Osteoblast (primary cell): Measurements from ENCODE around the gene EFHC1. TPM values are rescaled to one million over a fixed set of nuclear protein-coding genes. Genes with fewer than 3 reads are reported as not detected.

Experiments used
- DNase-seq: peaks from one replicate; pipeline ENCODE4 v3.0.0; 2011; ENCODE audit warnings: low spot score, mixed read lengths; ENCODE audit not compliant: insufficient read length; ENCODE audit errors: missing footprints
- H2AFZ ChIP-seq: 2 replicates; pipeline ENCODE4 v1.6.0; 2011; ENCODE audit warnings: mild to moderate bottlenecking, low read length
- H3K27ac ChIP-seq: 2 replicates; pipeline ENCODE4 v1.5.1; 2011; ENCODE audit warnings: mild to moderate bottlenecking, low read depth, low read length, moderate library complexity
- H3K27me3 ChIP-seq: 2 replicates; pipeline ENCODE4 v1.6.0; 2012; ENCODE audit warnings: mild to moderate bottlenecking, control low read depth, inconsistent platforms, low read length, moderate library complexity; ENCODE audit not compliant: insufficient read depth
- H3K36me3 ChIP-seq: 2 replicates; pipeline ENCODE4 v1.5.1; 2011; ENCODE audit warnings: mild to moderate bottlenecking, low read length, control low read depth, moderate library complexity; ENCODE audit not compliant: insufficient read depth
- H3K4me1 ChIP-seq: 2 replicates; pipeline ENCODE4 v1.5.1; 2011; ENCODE audit warnings: mild to moderate bottlenecking, low read length, control low read depth, moderate library complexity; ENCODE audit not compliant: insufficient read depth
- H3K4me2 ChIP-seq: 2 replicates; pipeline ENCODE4 v1.6.0; 2011; ENCODE audit warnings: mild to moderate bottlenecking, low read length; ENCODE audit not compliant: insufficient read depth
- H3K4me3 ChIP-seq: fragments of 200-600 bp; sonication (generic); 3 replicates; pipeline ENCODE4 v1.5.1; 2012; ENCODE audit warnings: mild to moderate bottlenecking, low read length, inconsistent platforms; ENCODE audit not compliant: insufficient read depth
- H3K79me2 ChIP-seq: 2 replicates; pipeline ENCODE4 v1.6.0; 2012; ENCODE audit warnings: mild to moderate bottlenecking, low read length, control low read depth, inconsistent platforms; ENCODE audit not compliant: insufficient read depth
- H3K9me3 ChIP-seq: 2 replicates; pipeline ENCODE4 v1.5.1; 2011; ENCODE audit warnings: low read depth, low read length, control low read depth
- H4K20me1 ChIP-seq: 2 replicates; pipeline ENCODE4 v1.6.0; 2012; ENCODE audit warnings: mild to moderate bottlenecking, low read length, control low read depth; ENCODE audit not compliant: insufficient read depth
- total RNA-seq: library from RNA; depleted of rRNA; stranded (reverse); fragments of >200 nt; gene quantifications from 2 replicates; pipeline ENCODE4 v1.2.3, GENCODE V29; 2012
- TF ChIP-seq, protein P1 (sequence below): IDR thresholded peaks from 2 replicates; pipeline ENCODE4 v1.5.1; 2011; ENCODE audit warnings: mild to moderate bottlenecking, low read depth, low read length, moderate library complexity; ENCODE audit errors: extremely low read depth

EFHC1 gene
- total RNA-seq, 1 donor = 31.1 TPM

DNA sequence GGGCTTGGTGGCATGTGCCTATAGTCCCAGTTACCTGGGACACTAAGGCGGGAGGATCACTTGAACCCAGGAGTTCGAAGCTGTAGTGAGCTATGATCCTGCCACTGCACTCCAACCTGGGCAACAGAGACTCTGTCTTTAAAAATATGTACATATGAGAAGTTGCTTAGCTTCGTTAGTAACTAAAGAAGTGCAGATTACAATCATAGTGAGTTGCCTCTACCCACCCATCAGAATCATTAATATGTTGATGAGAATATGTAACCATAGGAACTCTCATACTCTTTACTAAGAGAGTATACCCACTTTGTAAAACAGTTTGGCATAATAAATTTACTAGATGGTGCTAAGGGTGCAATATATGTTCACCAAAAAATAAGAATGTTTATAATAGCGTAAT, 54.0 kb downstream of the EFHC1 start:
- H3K27ac ChIP-seq = no peak overlapping the region
- no peak for DNase-seq
- H3K4me1 ChIP-seq = no peaks in the 10 kb centered on the region
- H3K9me3 ChIP-seq = no peaks in the 10 kb centered on the region
- H3K79me2 ChIP-seq = no peaks in the 10 kb centered on the region
- no peak overlapping the region for H2AFZ ChIP-seq
- H3K27me3 ChIP-seq = no peaks in the 10 kb centered on the region
- no peak overlapping the region for H3K4me3 ChIP-seq
- no peaks in the 10 kb centered on the region for H4K20me1 ChIP-seq
- H3K36me3 ChIP-seq = peaks cover 4% of the 10 kb centered on the region
- H3K4me2 ChIP-seq = no peak overlapping the region
- TF ChIP-seq, protein P1, sequence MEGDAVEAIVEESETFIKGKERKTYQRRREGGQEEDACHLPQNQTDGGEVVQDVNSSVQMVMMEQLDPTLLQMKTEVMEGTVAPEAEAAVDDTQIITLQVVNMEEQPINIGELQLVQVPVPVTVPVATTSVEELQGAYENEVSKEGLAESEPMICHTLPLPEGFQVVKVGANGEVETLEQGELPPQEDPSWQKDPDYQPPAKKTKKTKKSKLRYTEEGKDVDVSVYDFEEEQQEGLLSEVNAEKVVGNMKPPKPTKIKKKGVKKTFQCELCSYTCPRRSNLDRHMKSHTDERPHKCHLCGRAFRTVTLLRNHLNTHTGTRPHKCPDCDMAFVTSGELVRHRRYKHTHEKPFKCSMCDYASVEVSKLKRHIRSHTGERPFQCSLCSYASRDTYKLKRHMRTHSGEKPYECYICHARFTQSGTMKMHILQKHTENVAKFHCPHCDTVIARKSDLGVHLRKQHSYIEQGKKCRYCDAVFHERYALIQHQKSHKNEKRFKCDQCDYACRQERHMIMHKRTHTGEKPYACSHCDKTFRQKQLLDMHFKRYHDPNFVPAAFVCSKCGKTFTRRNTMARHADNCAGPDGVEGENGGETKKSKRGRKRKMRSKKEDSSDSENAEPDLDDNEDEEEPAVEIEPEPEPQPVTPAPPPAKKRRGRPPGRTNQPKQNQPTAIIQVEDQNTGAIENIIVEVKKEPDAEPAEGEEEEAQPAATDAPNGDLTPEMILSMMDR = no peak

DNA sequence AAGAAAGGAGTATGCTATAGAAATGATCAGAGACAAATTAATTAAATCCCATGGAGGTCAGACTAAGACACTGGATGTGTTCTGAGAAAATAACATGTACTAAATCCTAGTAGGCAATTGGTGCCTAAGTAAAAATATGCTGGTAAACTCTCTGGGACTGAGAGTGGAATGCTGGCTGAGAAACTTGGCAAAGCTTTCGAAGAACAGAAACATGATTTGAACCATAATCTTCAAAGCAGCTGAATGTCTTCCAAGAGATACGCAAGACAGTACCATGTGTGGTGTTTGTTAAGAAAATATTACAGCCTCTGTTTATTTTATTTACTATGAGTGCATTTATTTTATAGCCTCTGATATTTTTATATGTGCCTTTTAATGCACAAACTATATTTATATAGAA, 55.2 kb downstream of the EFHC1 start:
- Histone ChIP-seq H3K79me2 (no peaks in the 10 kb centered on the region), H3K27ac (no peak overlapping the region), H3K4me1 (no peaks in the 10 kb centered on the region), H3K36me3 (peaks cover 15% of the 10 kb centered on the region), H3K4me2 (no peak overlapping the region), H3K4me3 (no peak overlapping the region), H3K9me3 (no peaks in the 10 kb centered on the region), H2AFZ (no peak overlapping the region), H4K20me1 (no peaks in the 10 kb centered on the region), H3K27me3 (no peaks in the 10 kb centered on the region)
- TF ChIP-seq, protein P1 = no peak
- no peak for DNase-seq

DNA sequence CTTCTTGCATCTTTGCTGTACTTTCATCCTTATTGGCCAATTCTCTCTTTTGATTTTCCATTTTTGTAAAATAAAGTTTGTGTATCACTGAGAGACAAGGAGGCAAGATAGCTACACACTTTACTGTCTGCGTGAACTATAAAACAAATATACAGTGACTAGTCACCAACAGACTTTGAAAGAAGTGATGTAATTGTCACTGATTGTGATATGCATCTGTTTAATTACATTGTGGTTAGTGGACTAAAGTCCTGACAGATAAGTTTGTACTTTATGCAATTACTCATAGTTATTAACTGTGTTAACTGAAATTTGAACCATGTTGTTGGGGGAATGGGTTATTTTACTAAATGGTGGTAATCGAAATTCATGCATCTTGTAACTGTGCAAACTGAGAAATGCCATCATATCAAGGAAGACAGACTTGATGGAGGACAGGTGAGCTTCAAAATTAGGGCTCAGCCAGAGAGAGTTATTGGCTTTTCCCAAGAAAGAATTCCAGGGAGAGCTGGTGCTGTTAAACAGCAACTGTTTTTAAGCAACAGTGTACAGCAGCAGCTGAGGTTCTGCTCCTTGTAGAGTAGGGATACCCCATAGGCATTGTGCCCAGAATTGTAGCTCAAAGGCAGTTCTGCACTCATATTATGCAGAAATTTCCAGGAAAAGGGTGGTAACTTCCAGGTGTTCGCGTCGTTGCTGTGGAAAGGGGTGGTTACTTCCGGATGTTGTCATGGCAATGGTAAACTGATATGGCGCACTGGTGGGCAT, 62.9 kb downstream of the EFHC1 start:
- TF ChIP-seq, protein P1 = no peak

DNA sequence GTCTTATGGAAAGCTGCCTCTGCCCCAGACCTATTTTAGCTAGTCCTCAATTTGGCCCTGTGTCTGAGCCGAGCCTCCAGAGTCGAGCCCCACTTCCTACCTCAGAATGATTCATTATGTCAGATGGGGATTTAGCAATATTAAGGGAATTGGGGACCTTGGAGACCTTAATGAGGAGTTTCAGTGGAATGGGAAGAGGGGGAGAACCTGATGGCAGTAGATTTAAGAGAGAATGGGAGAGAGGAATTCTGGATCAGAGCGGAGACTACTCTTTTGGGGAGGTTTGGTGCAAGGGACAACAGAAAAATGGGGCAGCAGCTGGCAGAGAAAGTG, 63.5 kb downstream of the EFHC1 start:
- no peaks in the 10 kb centered on the region for H3K79me2 ChIP-seq
- H3K4me3 ChIP-seq = no peak overlapping the region
- peaks cover 7% of the 10 kb centered on the region for H3K4me1 ChIP-seq
- no peak overlapping the region for H3K27ac ChIP-seq
- TF ChIP-seq, protein P1 = no peak
- no peaks in the 10 kb centered on the region for H3K9me3 ChIP-seq
- H3K4me2 ChIP-seq = no peak overlapping the region
- H2AFZ ChIP-seq = no peak overlapping the region
- H4K20me1 ChIP-seq = no peaks in the 10 kb centered on the region
- H3K36me3 ChIP-seq = peaks cover 23% of the 10 kb centered on the region
- no peak for DNase-seq
- H3K27me3 ChIP-seq = no peaks in the 10 kb centered on the region

More for the DNA sequence above, 62.9 kb downstream of the EFHC1 start:
- Histone ChIP-seq H3K27ac (no peak overlapping the region), H3K36me3 (peaks cover 23% of the 10 kb centered on the region), H3K27me3 (no peaks in the 10 kb centered on the region), H3K9me3 (no peaks in the 10 kb centered on the region), H3K4me2 (no peak overlapping the region), H3K79me2 (no peaks in the 10 kb centered on the region), H4K20me1 (no peaks in the 10 kb centered on the region), H2AFZ (no peak overlapping the region), H3K4me3 (no peak overlapping the region), H3K4me1 (peaks cover 7% of the 10 kb centered on the region)
- DNase-seq = no peak
